Stimulated activated CD8-positive, alpha-beta memory T cell treated with anti-CD3 and anti-CD28 coated beads, Interleukin-12 subunit alpha, Interleukin-12 subunit beta, amount 100 ng/mL, for 1 hour (primary cell): Measurements from ENCODE around the gene TLR7.

Experiments used
- DNase-seq: peaks from one replicate; pipeline ENCODE4 v3.0.0-alpha.2; 2020; ENCODE audit warnings: low read depth

The TLR7 gene

GRCh38 chrX:12930150-12930549, 63.3 kb downstream of the TLR7 start:
- DNase-seq: no peak

GRCh38 chrX:12932244-12932643, 65.4 kb downstream of the TLR7 start:
- DNase-seq: no peak

DNA sequence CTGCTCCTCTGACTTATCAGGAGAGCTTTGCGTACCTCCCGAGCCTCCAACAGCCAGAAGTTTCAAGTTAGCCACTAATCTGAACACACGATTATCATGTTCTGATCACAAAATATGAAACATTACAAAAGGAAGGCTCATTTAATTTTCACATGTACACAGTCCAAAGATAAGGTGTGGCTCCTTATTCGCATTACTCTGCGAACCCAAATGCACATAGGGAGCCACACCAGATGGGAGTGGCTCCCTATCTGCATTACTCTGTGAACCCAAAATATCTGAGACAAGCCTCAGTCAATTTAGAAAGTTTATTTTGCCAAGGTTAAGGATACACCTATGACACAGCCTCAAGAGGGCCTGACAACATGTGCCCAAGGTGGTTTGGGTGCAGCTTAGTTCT, 68.0 kb downstream of the TLR7 start:
- DNase-seq: no peak

- no peak for DNase-seq
Measured at GRCh38 chrX:12936947-12937346, 70.1 kb downstream of the TLR7 start.
